Measurements from ENCODE around the gene LINGO1. TPM values are rescaled to one million over a fixed set of nuclear protein-coding genes. Genes with fewer than 3 reads are reported as not detected.

LINGO1 gene
- total and polyA plus RNA-seq, 4 donors: 0.38 to 2.1 (median 1.5) TPM

DNA sequence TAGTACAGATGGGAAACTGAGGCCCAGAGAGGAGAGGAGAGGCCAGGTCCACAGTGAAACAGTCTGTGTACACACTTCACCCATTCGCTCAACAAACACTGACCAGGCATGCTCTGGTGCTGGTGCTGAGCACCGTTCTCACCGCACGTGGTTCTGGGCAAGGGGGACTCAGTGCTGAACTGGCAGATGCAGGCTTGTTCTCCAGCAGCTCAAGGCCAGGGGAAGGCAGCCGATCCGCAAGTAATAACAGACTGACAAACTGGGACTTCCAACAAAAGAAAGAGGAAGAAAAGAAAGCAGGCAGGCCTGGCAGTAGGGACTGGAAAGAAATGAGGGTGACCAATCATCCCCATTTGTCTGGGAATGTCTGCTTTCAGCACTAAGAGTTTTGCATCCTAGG lies 25.6 kb upstream of the LINGO1 start:
- H3K36me3 ChIP-seq (ENCODE audit: control insufficient read depth in 1 of 2, insufficient read depth in 2 of 2, low read length in 1 of 2): no peaks in the 10 kb centered on the region
- no peaks in the 10 kb centered on the region for H3K4me1 ChIP-seq (ENCODE audit: control insufficient read depth in 1 of 2, insufficient read depth in 2 of 2, low read length in 2 of 2)
- 59 to 71% methylated on average over 6 of the region's 6 CpGs for WGBS, 2 donors
- DNase-seq (no peak), ATAC-seq (ENCODE audit: low FRiP score) (no peak)
- no peaks in the 10 kb centered on the region for H3K27me3 ChIP-seq (ENCODE audit: control insufficient read depth in 1 of 2, insufficient read depth in 2 of 2, low read length in 1 of 2)
- intact Hi-C loops (cut with DNase I): no loop called here
- peaks cover 2% of the 10 kb centered on the region for H3K9me3 ChIP-seq (ENCODE audit: control insufficient read depth, low read length)
- H3K4me3 ChIP-seq (ENCODE audit: low read length in 2 of 2): no peak overlapping the region
- H3K27ac ChIP-seq (ENCODE audit: low read depth in 1 of 2, low read length in 2 of 2): no peak overlapping the region

DNA sequence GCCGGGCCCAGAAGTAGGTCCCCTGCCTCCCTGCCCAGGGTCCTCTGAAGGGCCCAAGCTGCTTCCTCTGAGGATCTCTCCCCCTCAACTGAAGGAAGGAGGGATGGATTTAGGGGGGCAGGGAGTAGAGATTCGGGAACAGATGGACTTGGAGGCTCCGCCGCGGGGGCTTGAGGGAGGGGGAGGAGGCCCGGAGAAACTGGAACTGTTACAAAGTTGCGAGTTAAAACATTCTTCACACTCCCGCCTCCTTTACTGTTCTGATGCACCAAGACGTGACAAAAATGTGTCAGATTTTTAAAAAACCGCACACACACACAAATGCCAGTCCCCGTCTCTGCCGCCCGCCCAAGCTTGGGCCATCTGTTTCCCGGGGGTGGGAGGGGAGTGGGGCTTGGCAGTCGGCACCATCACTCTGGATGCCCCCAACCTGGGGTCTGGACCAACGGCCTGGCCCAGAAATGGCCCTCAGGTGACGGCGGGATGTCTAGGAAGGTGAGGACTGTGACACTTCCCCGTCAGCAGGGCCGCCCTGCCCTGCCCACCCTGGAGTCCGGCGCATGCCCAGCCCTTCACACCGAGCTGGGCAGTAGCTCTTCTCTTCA lies 25.0 kb upstream of the LINGO1 start:
- Histone ChIP-seq H3K27me3 (ENCODE audit: control insufficient read depth in 1 of 2, insufficient read depth in 2 of 2, low read length in 1 of 2) (no peaks in the 10 kb centered on the region), H3K27ac (ENCODE audit: low read depth in 1 of 2, low read length in 2 of 2) (no peak overlapping the region), H3K36me3 (ENCODE audit: control insufficient read depth in 1 of 2, insufficient read depth in 2 of 2, low read length in 1 of 2) (no peaks in the 10 kb centered on the region), H3K4me3 (ENCODE audit: low read length in 2 of 2) (no peak overlapping the region), H3K9me3 (ENCODE audit: control insufficient read depth, low read length) (peaks cover 2% of the 10 kb centered on the region), H3K4me1 (ENCODE audit: control insufficient read depth in 1 of 2, insufficient read depth in 2 of 2, low read length in 2 of 2) (no peaks in the 10 kb centered on the region)
- WGBS, 2 donors: 59 to 67% methylated on average over 23 of the region's 23 CpGs
- DNase-seq: no peak
- no peak for ATAC-seq (ENCODE audit: low FRiP score)
- intact Hi-C loops (cut with DNase I): no loop called here

- WGBS, 2 donors: 37 to 45% methylated on average over 12 of the region's 12 CpGs
- intact Hi-C loops (cut with DNase I): no loop called here
- no peaks in the 10 kb centered on the region for H3K27me3 ChIP-seq (ENCODE audit: control insufficient read depth in 1 of 2, insufficient read depth in 2 of 2, low read length in 1 of 2)
- H3K4me1 ChIP-seq (ENCODE audit: control insufficient read depth in 1 of 2, insufficient read depth in 2 of 2, low read length in 2 of 2): no peaks in the 10 kb centered on the region
- peaks cover 2% of the 10 kb centered on the region for H3K9me3 ChIP-seq (ENCODE audit: control insufficient read depth, low read length)
- no peak for DNase-seq
- H3K36me3 ChIP-seq (ENCODE audit: control insufficient read depth in 1 of 2, insufficient read depth in 2 of 2, low read length in 1 of 2): no peaks in the 10 kb centered on the region
- no peak for ATAC-seq (ENCODE audit: low FRiP score)
- no peak overlapping the region for H3K27ac ChIP-seq (ENCODE audit: low read depth in 1 of 2, low read length in 2 of 2)
- no peak overlapping the region for H3K4me3 ChIP-seq (ENCODE audit: low read length in 2 of 2)
These were observed 23.6 kb upstream of the LINGO1 start for GRCh38 chr15:77656294-77656693.

DNA sequence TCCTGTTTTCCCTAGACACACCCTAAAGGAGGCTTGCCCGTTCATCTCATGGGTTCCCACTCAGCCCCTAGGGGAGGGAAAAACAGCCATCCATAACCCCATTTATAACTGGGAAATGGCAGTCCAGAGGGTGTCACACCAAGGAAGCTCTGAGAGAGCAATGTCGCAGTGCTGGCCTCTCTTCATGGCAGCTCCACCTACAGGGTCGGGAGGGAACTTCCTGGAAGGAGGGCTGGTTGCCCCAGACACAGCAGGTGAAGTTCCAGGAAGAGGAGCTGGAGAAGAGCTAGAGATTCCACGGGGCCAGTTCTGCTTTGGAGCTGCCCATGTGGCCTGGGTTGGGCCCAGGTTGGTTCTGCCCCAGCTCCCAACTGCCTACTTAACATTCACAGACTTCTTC lies 22.3 kb upstream of the LINGO1 start:
- H3K4me3 ChIP-seq (ENCODE audit: low read length in 2 of 2): no peak overlapping the region
- no peaks in the 10 kb centered on the region for H3K27me3 ChIP-seq (ENCODE audit: control insufficient read depth in 1 of 2, insufficient read depth in 2 of 2, low read length in 1 of 2)
- no peak overlapping the region for H3K27ac ChIP-seq (ENCODE audit: low read depth in 1 of 2, low read length in 2 of 2)
- H3K36me3 ChIP-seq (ENCODE audit: control insufficient read depth in 1 of 2, insufficient read depth in 2 of 2, low read length in 1 of 2): no peaks in the 10 kb centered on the region
- intact Hi-C loops (cut with DNase I): no loop called here
- no peaks in the 10 kb centered on the region for H3K4me1 ChIP-seq (ENCODE audit: control insufficient read depth in 1 of 2, insufficient read depth in 2 of 2, low read length in 2 of 2)
- ATAC-seq (ENCODE audit: low FRiP score): no peak
- H3K9me3 ChIP-seq (ENCODE audit: control insufficient read depth, low read length): peaks cover 2% of the 10 kb centered on the region
- WGBS, 2 donors: 29 to 37% methylated on average over 4 of the region's 4 CpGs
- no peak for DNase-seq

GRCh38 chr15:77653832-77654480 lies 21.2 kb upstream of the LINGO1 start:
- no peaks in the 10 kb centered on the region for H3K4me1 ChIP-seq (ENCODE audit: control insufficient read depth in 1 of 2, insufficient read depth in 2 of 2, low read length in 2 of 2)
- H3K27me3 ChIP-seq (ENCODE audit: control insufficient read depth in 1 of 2, insufficient read depth in 2 of 2, low read length in 1 of 2): no peaks in the 10 kb centered on the region
- H3K27ac ChIP-seq (ENCODE audit: low read depth in 1 of 2, low read length in 2 of 2): no peak overlapping the region
- intact Hi-C loops (cut with DNase I): no loop called here
- no peaks in the 10 kb centered on the region for H3K36me3 ChIP-seq (ENCODE audit: control insufficient read depth in 1 of 2, insufficient read depth in 2 of 2, low read length in 1 of 2)
- 91 to 95% methylated on average over 4 of the region's 4 CpGs for WGBS, 2 donors
- no peak overlapping the region for H3K4me3 ChIP-seq (ENCODE audit: low read length in 2 of 2)
- peaks cover 2% of the 10 kb centered on the region for H3K9me3 ChIP-seq (ENCODE audit: control insufficient read depth, low read length)
- no peak for ATAC-seq (ENCODE audit: low FRiP score)
- DNase-seq: no peak

DNA sequence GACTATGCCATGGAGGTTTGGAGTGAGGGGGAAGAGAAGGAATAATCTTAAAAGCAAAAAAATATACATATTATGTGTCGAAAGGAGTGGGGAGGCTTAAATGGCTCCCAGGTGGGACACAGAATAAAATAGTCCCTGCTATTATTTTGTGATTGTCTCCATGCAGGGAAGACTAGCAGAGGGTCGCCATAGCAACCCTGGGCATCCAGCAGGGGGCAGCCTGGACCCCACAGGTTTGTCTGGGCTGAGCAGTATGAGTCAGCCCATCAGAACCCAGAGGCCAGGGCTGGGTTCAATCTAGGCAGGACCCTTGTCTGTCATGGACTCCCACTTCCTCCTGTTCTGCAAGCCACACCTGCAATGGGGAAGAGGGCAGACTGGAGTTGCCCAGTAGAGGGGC lies 17.6 kb upstream of the LINGO1 start:
- Histone ChIP-seq H3K4me1 (ENCODE audit: control insufficient read depth in 1 of 2, insufficient read depth in 2 of 2, low read length in 2 of 2) (no peaks in the 10 kb centered on the region), H3K4me3 (ENCODE audit: low read length in 2 of 2) (no peak overlapping the region), H3K9me3 (ENCODE audit: control insufficient read depth, low read length) (peaks cover 2% of the 10 kb centered on the region), H3K27me3 (ENCODE audit: control insufficient read depth in 1 of 2, insufficient read depth in 2 of 2, low read length in 1 of 2) (no peaks in the 10 kb centered on the region), H3K36me3 (ENCODE audit: control insufficient read depth in 1 of 2, insufficient read depth in 2 of 2, low read length in 1 of 2) (no peaks in the 10 kb centered on the region), H3K27ac (ENCODE audit: low read depth in 1 of 2, low read length in 2 of 2) (no peak overlapping the region)
- DNase-seq: no peak
- 63 to 64% methylated on average over 2 of the region's 2 CpGs for WGBS, 2 donors
- intact Hi-C loops (cut with DNase I): no loop called here
- ATAC-seq (ENCODE audit: low FRiP score): no peak

- Histone ChIP-seq H3K27ac (ENCODE audit: low read depth in 1 of 2, low read length in 2 of 2) (no peak overlapping the region), H3K4me1 (ENCODE audit: control insufficient read depth in 1 of 2, insufficient read depth in 2 of 2, low read length in 2 of 2) (no peaks in the 10 kb centered on the region), H3K9me3 (ENCODE audit: control insufficient read depth, low read length) (peaks cover 2% of the 10 kb centered on the region), H3K4me3 (ENCODE audit: low read length in 2 of 2) (no peak overlapping the region), H3K36me3 (ENCODE audit: control insufficient read depth in 1 of 2, insufficient read depth in 2 of 2, low read length in 1 of 2) (no peaks in the 10 kb centered on the region), H3K27me3 (ENCODE audit: control insufficient read depth in 1 of 2, insufficient read depth in 2 of 2, low read length in 1 of 2) (no peaks in the 10 kb centered on the region)
- DNase-seq (no peak), ATAC-seq (ENCODE audit: low FRiP score) (no peak)
- intact Hi-C loops (cut with DNase I): no loop called here
- WGBS, 2 donors: 56 to 65% methylated on average over 3 of the region's 3 CpGs
These were observed 16.9 kb upstream of the LINGO1 start for GRCh38 chr15:77649610-77650009.

GRCh38 chr15:77649017-77649416 lies 16.3 kb upstream of the LINGO1 start:
- no peaks in the 10 kb centered on the region for H3K4me1 ChIP-seq (ENCODE audit: control insufficient read depth in 1 of 2, insufficient read depth in 2 of 2, low read length in 2 of 2)
- no peak for DNase-seq
- WGBS, 2 donors: 85 to 86% methylated on average over 6 of the region's 6 CpGs
- H3K4me3 ChIP-seq (ENCODE audit: low read length in 2 of 2): no peak overlapping the region
- H3K27me3 ChIP-seq (ENCODE audit: control insufficient read depth in 1 of 2, insufficient read depth in 2 of 2, low read length in 1 of 2): no peaks in the 10 kb centered on the region
- H3K27ac ChIP-seq (ENCODE audit: low read depth in 1 of 2, low read length in 2 of 2): no peak overlapping the region
- no peak for ATAC-seq (ENCODE audit: low FRiP score)
- peaks cover 2% of the 10 kb centered on the region for H3K9me3 ChIP-seq (ENCODE audit: control insufficient read depth, low read length)
- H3K36me3 ChIP-seq (ENCODE audit: control insufficient read depth in 1 of 2, insufficient read depth in 2 of 2, low read length in 1 of 2): no peaks in the 10 kb centered on the region
- intact Hi-C loops (cut with DNase I): no loop called here

GRCh38 chr15:77647961-77648360 lies 15.2 kb upstream of the LINGO1 start:
- H3K9me3 ChIP-seq (ENCODE audit: control insufficient read depth, low read length): no peaks in the 10 kb centered on the region
- no peaks in the 10 kb centered on the region for H3K27me3 ChIP-seq (ENCODE audit: control insufficient read depth in 1 of 2, insufficient read depth in 2 of 2, low read length in 1 of 2)
- 87 to 93% methylated on average over 4 of the region's 4 CpGs for WGBS, 2 donors
- DNase-seq: no peak
- intact Hi-C loops (cut with DNase I): no loop called here
- no peak overlapping the region for H3K4me3 ChIP-seq (ENCODE audit: low read length in 2 of 2)
- ATAC-seq (ENCODE audit: low FRiP score): no peak
- H3K4me1 ChIP-seq (ENCODE audit: control insufficient read depth in 1 of 2, insufficient read depth in 2 of 2, low read length in 2 of 2): no peaks in the 10 kb centered on the region
- H3K27ac ChIP-seq (ENCODE audit: low read depth in 1 of 2, low read length in 2 of 2): no peak overlapping the region
- no peaks in the 10 kb centered on the region for H3K36me3 ChIP-seq (ENCODE audit: control insufficient read depth in 1 of 2, insufficient read depth in 2 of 2, low read length in 1 of 2)
